ENCODE measurements around the gene HIP1.
"Not testable (repeated sequence)": the region's sequence is repeated elsewhere in the genome, so short reads cannot be mapped to it uniquely, and the experiment has no call there.

HIP1 gene

GRCh38 chr7:75591467-75592255 is 147.1 kb downstream of the HIP1 start:
- peaks cover 2% of the 10 kb centered on the region for H3K9me3 Mint-ChIP-seq
- H3K27ac Mint-ChIP-seq = no peak overlapping the region
- no peaks in the 10 kb centered on the region for H3K27me3 Mint-ChIP-seq
- DNase-seq = no peak
- peaks cover 20% of the 10 kb centered on the region for H3K4me1 Mint-ChIP-seq (ENCODE audit: low read depth)
- no peak overlapping the region for H3K4me3 Mint-ChIP-seq
- H3K36me3 Mint-ChIP-seq (ENCODE audit: low read depth) = no peaks in the 10 kb centered on the region

- Mint-ChIP-seq H3K9me3 (peaks cover 2% of the 10 kb centered on the region), H3K36me3 (ENCODE audit: low read depth) (no peaks in the 10 kb centered on the region), H3K27me3 (no peaks in the 10 kb centered on the region), H3K4me1 (ENCODE audit: low read depth) (peaks cover 13% of the 10 kb centered on the region), H3K27ac (no peak overlapping the region), H3K4me3 (no peak overlapping the region)
- no peak for DNase-seq
Measured at GRCh38 chr7:75590373-75591005, 148.3 kb downstream of the HIP1 start.

- Mint-ChIP-seq H3K4me3 (no peak overlapping the region), H3K4me1 (ENCODE audit: low read depth) (no peaks in the 10 kb centered on the region), H3K9me3 (no peaks in the 10 kb centered on the region), H3K27ac (no peak overlapping the region), H3K27me3 (no peaks in the 10 kb centered on the region), H3K36me3 (ENCODE audit: low read depth) (no peaks in the 10 kb centered on the region)
- DNase-seq = no peak
Measured at GRCh38 chr7:75584354-75584753, 154.4 kb downstream of the HIP1 start.

- DNase-seq = no peak
- H3K9me3 Mint-ChIP-seq = no peaks in the 10 kb centered on the region
- H3K36me3 Mint-ChIP-seq (ENCODE audit: low read depth) = no peaks in the 10 kb centered on the region
- no peaks in the 10 kb centered on the region for H3K4me1 Mint-ChIP-seq (ENCODE audit: low read depth)
- no peak overlapping the region for H3K4me3 Mint-ChIP-seq
- H3K27ac Mint-ChIP-seq = no peak overlapping the region
- H3K27me3 Mint-ChIP-seq = no peaks in the 10 kb centered on the region
Measured at GRCh38 chr7:75583255-75583654, 155.5 kb downstream of the HIP1 start.

- H3K27ac Mint-ChIP-seq = no peak overlapping the region
- H3K4me3 Mint-ChIP-seq = no peak overlapping the region
- H3K4me1 Mint-ChIP-seq (ENCODE audit: low read depth) = no peaks in the 10 kb centered on the region
- no peaks in the 10 kb centered on the region for H3K9me3 Mint-ChIP-seq
- H3K27me3 Mint-ChIP-seq = no peaks in the 10 kb centered on the region
- no peak for DNase-seq
- no peaks in the 10 kb centered on the region for H3K36me3 Mint-ChIP-seq (ENCODE audit: low read depth)
Measured at GRCh38 chr7:75579899-75580298, 158.8 kb downstream of the HIP1 start.

GRCh38 chr7:75578081-75578480 is 160.7 kb downstream of the HIP1 start:
- no peak overlapping the region for H3K27ac Mint-ChIP-seq
- no peaks in the 10 kb centered on the region for H3K27me3 Mint-ChIP-seq
- no peaks in the 10 kb centered on the region for H3K4me1 Mint-ChIP-seq (ENCODE audit: low read depth)
- H3K9me3 Mint-ChIP-seq = no peaks in the 10 kb centered on the region
- DNase-seq = no peak
- H3K4me3 Mint-ChIP-seq = no peak overlapping the region
- no peaks in the 10 kb centered on the region for H3K36me3 Mint-ChIP-seq (ENCODE audit: low read depth)

- Mint-ChIP-seq H3K9me3 (no peaks in the 10 kb centered on the region), H3K4me1 (ENCODE audit: low read depth) (no peaks in the 10 kb centered on the region)
Measured at GRCh38 chr7:75575488-75576121, 163.1 kb downstream of the HIP1 start.

GRCh38 chr7:75573477-75574019 is 165.2 kb downstream of the HIP1 start:
- Mint-ChIP-seq H3K27me3 (no peaks in the 10 kb centered on the region), H3K27ac (no peak overlapping the region), H3K36me3 (ENCODE audit: low read depth) (no peaks in the 10 kb centered on the region), H3K9me3 (no peaks in the 10 kb centered on the region), H3K4me1 (ENCODE audit: low read depth) (no peaks in the 10 kb centered on the region), H3K4me3 (no peak overlapping the region)
- no peak for DNase-seq

More at GRCh38 chr7:75575488-75576121, 163.1 kb downstream of the HIP1 start:
- Mint-ChIP-seq H3K36me3 (ENCODE audit: low read depth) (no peaks in the 10 kb centered on the region), H3K4me3 (no peak overlapping the region), H3K27ac (no peak overlapping the region), H3K27me3 (no peaks in the 10 kb centered on the region)
- DNase-seq = no peak

- Mint-ChIP-seq H3K4me1 (ENCODE audit: low read depth) (no peaks in the 10 kb centered on the region), H3K4me3 (no peak overlapping the region), H3K9me3 (no peaks in the 10 kb centered on the region), H3K36me3 (ENCODE audit: low read depth) (no peaks in the 10 kb centered on the region), H3K27ac (no peak overlapping the region), H3K27me3 (no peaks in the 10 kb centered on the region)
- DNase-seq = no peak
Measured at GRCh38 chr7:75572814-75573213, 165.9 kb downstream of the HIP1 start.

GRCh38 chr7:75572396-75572795 is 166.3 kb downstream of the HIP1 start:
- DNase-seq = no peak
- Mint-ChIP-seq H3K27me3 (no peaks in the 10 kb centered on the region), H3K36me3 (ENCODE audit: low read depth) (no peaks in the 10 kb centered on the region), H3K4me3 (no peak overlapping the region), H3K9me3 (no peaks in the 10 kb centered on the region), H3K27ac (no peak overlapping the region), H3K4me1 (ENCODE audit: low read depth) (no peaks in the 10 kb centered on the region)

GRCh38 chr7:75571209-75571608 is 167.5 kb downstream of the HIP1 start:
- Mint-ChIP-seq H3K9me3 (no peaks in the 10 kb centered on the region), H3K36me3 (ENCODE audit: low read depth) (no peaks in the 10 kb centered on the region), H3K4me1 (ENCODE audit: low read depth) (no peaks in the 10 kb centered on the region), H3K4me3 (no peak overlapping the region), H3K27me3 (no peaks in the 10 kb centered on the region), H3K27ac (no peak overlapping the region)
- DNase-seq = no peak

- not testable (repeated sequence) for H3K36me3 Mint-ChIP-seq (ENCODE audit: low read depth); H3K4me3 Mint-ChIP-seq; DNase-seq; H3K9me3 Mint-ChIP-seq; H3K4me1 Mint-ChIP-seq (ENCODE audit: low read depth); H3K27me3 Mint-ChIP-seq; H3K27ac Mint-ChIP-seq
Measured at GRCh38 chr7:75569629-75570282, 169.0 kb downstream of the HIP1 start.

- H3K27ac Mint-ChIP-seq = no peak overlapping the region
- no peak overlapping the region for H3K4me3 Mint-ChIP-seq
- DNase-seq = no peak
- H3K9me3 Mint-ChIP-seq = no peaks in the 10 kb centered on the region
- H3K27me3 Mint-ChIP-seq = no peaks in the 10 kb centered on the region
- H3K36me3 Mint-ChIP-seq (ENCODE audit: low read depth) = peaks cover 7% of the 10 kb centered on the region
- no peaks in the 10 kb centered on the region for H3K4me1 Mint-ChIP-seq (ENCODE audit: low read depth)
Measured at GRCh38 chr7:75567948-75568595, 170.7 kb downstream of the HIP1 start.

- H3K36me3 Mint-ChIP-seq (ENCODE audit: low read depth) = peaks cover 23% of the 10 kb centered on the region
- H3K27ac Mint-ChIP-seq = no peak overlapping the region
- DNase-seq = no peak
- no peaks in the 10 kb centered on the region for H3K27me3 Mint-ChIP-seq
- H3K4me1 Mint-ChIP-seq (ENCODE audit: low read depth) = no peaks in the 10 kb centered on the region
- peaks cover 10% of the 10 kb centered on the region for H3K9me3 Mint-ChIP-seq
- H3K4me3 Mint-ChIP-seq = no peak overlapping the region
Measured at GRCh38 chr7:75565132-75565837, 173.5 kb downstream of the HIP1 start.
